ENCODE data around the gene KIF4A. TPM values are rescaled to one million over a fixed set of nuclear protein-coding genes. Genes with fewer than 3 reads are reported as not detected.
"Not testable (repeated sequence)": the region's sequence is repeated elsewhere in the genome, so short reads cannot be mapped to it uniquely, and the experiment has no call there.

KIF4A gene
- total RNA-seq, 1 experiment from 2014 or later, result 40.3 TPM

DNA sequence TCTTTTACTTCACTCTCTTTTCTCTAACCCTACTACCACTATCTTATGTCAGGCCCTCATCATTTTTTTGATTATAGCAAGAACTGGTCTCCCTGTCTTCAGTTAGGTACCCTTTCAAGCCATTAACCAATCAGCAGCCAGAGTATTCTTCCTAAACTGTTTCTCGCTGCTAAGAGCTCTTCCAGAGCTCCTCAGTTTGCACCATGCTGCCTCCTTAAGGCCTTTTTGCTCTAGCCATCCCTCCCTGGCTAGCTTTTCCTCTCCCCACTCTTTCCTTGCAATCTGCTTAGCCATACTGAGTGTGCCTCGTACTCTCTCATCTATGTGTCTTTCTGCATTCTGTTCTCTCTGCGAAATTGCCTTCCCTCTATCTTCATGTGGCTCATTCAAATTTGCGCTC is 32.9 kb downstream of the KIF4A start:
- Histone ChIP-seq H3K9me3 (ENCODE audit: control insufficient read depth in 1 of 2, insufficient read depth in 1 of 2, low read depth in 1 of 2, low read length in 2 of 2) (no peaks in the 10 kb centered on the region), H3K4me2 (ENCODE audit: low read length) (no peak overlapping the region), H3K27ac (ENCODE audit: low read depth, low read length) (no peak overlapping the region), H2AFZ (ENCODE audit: low read depth, low read length, poor library complexity, severe bottlenecking) (no peak overlapping the region), H3K9ac (ENCODE audit: low read length) (no peak overlapping the region), H3K4me3 (replicated peaks in 1 of 2; ENCODE audit: low read depth in 1 of 2, low read length in 2 of 2) (no peak overlapping the region), H3K4me1 (ENCODE audit: control insufficient read depth in 1 of 2, insufficient read depth in 2 of 2, low read length in 2 of 2) (no peaks in the 10 kb centered on the region), H4K20me1 (ENCODE audit: insufficient read depth) (no peaks in the 10 kb centered on the region), H3K9me2 (ENCODE audit: insufficient read depth) (no peaks in the 10 kb centered on the region), H3K79me2 (ENCODE audit: insufficient read depth, low read length) (0 out of 2 replicates have a peak, but pooled peaks cover 8% of the 10 kb centered on the region), H3K27me3 (ENCODE audit: insufficient read depth, low read length) (no peaks in the 10 kb centered on the region), H3K36me3 (ENCODE audit: control insufficient read depth in 1 of 2, insufficient read depth in 2 of 2, low read length in 2 of 2) (no peaks in the 10 kb centered on the region)
- ATAC-seq (no peak), DNase-seq (ENCODE audit: low read depth, low spot score) (no peak)
- BruUV-seq (replicated peaks), result no TSS peak
- TF ChIP-seq ZBTB33 (IDR thresholded peaks at IDR 0.05; ENCODE audit: extremely low read depth, insufficient replicate concordance, low read length) (no peak), POLR2A (IDR thresholded peaks at IDR 0.05; ENCODE audit: borderline replicate concordance, extremely low read depth, insufficient read depth, insufficient read length) (no peak), EZH2 (IDR thresholded peaks at IDR 0.05) (no peak), SP1 (IDR thresholded peaks at IDR 0.05; ENCODE audit: low read depth) (no peak), CBX3 (IDR thresholded peaks at IDR 0.05; ENCODE audit: low read depth) (no peak), YY1 (IDR thresholded peaks at IDR 0.05; ENCODE audit: extremely low read depth, insufficient replicate concordance, low read depth, low read length) (no peak), EZH2phosphoT487 (IDR thresholded peaks at IDR 0.05; ENCODE audit: borderline replicate concordance) (no peak), CEBPB (IDR thresholded peaks at IDR 0.05; ENCODE audit: low read depth) (no peak)
- TF ChIP-seq, protein P1, sequence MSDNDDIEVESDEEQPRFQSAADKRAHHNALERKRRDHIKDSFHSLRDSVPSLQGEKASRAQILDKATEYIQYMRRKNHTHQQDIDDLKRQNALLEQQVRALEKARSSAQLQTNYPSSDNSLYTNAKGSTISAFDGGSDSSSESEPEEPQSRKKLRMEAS (IDR thresholded peaks at IDR 0.05), result no peak
- intact Hi-C loops (cut with micrococcal nuclease), result no loop called here
- ChIA-PET CTCF (no interaction called here), POLR2A (no interaction called here), RAD21 (ENCODE audit: low non-redundant PET in 1 of 2, low total read pairs in 2 of 2, uncharacterized antibody in 2 of 2, unreplicated experiment in 2 of 2) (no interaction called here)

DNA sequence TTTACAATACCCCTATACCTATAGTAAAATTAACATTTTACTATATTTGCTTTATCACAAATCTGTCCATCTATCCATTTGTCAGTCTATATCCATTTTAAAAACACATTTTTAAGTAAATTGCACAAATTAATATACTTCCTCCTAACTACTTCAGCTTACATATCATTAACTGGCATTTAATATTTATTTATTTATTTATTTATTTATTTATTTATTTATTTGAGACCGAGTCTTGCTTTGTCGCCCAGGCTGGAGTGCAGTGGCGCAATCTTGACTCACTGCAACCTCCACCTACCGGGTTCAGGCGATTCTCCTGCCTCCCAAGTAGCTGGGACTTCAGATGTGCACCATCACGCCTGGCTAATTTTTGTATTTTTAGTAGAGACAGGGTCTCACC is 33.7 kb downstream of the KIF4A start:
- H3K4me2 ChIP-seq (ENCODE audit: low read length); DNase-seq (ENCODE audit: low read depth, low spot score); H3K9ac ChIP-seq (ENCODE audit: low read length); H3K36me3 ChIP-seq (ENCODE audit: control insufficient read depth in 1 of 2, insufficient read depth in 2 of 2, low read length in 2 of 2); H2AFZ ChIP-seq (ENCODE audit: low read depth, low read length, poor library complexity, severe bottlenecking); H4K20me1 ChIP-seq (ENCODE audit: insufficient read depth); intact Hi-C loops (cut with micrococcal nuclease); BruUV-seq (replicated peaks); H3K4me3 ChIP-seq (replicated peaks in 1 of 2; ENCODE audit: low read depth in 1 of 2, low read length in 2 of 2); H3K9me2 ChIP-seq (ENCODE audit: insufficient read depth); POLR2A ChIA-PET; H3K9me3 ChIP-seq (ENCODE audit: control insufficient read depth in 1 of 2, insufficient read depth in 1 of 2, low read depth in 1 of 2, low read length in 2 of 2); H3K27ac ChIP-seq (ENCODE audit: low read depth, low read length); CTCF ChIA-PET; RAD21 ChIA-PET (ENCODE audit: low non-redundant PET in 1 of 2, low total read pairs in 2 of 2, uncharacterized antibody in 2 of 2, unreplicated experiment in 2 of 2); H3K4me1 ChIP-seq (ENCODE audit: control insufficient read depth in 1 of 2, insufficient read depth in 2 of 2, low read length in 2 of 2); ATAC-seq; H3K27me3 ChIP-seq (ENCODE audit: insufficient read depth, low read length); H3K79me2 ChIP-seq (ENCODE audit: insufficient read depth, low read length): not testable (repeated sequence)

Data from HCT116 (cell line).